ENCODE data around the gene TBCK. TPM values are rescaled to one million over a fixed set of nuclear protein-coding genes. Genes with fewer than 3 reads are reported as not detected.

The TBCK gene
- total RNA-seq, 2 experiments from 2014 or later: 19.4 to 21.6 TPM

GRCh38 chr4:106317815-106318214 is 1.8 kb upstream of the TBCK start:
- peaks cover 21% of the 10 kb centered on the region for H3K36me3 Mint-ChIP-seq (ENCODE audit: low read depth)
- no peak overlapping the region for H3K27ac Mint-ChIP-seq
- CTCF ChIA-PET: no interaction called here
- no peak overlapping the region for H3K4me3 Mint-ChIP-seq
- peaks cover 4% of the 10 kb centered on the region for H3K9me3 Mint-ChIP-seq
- H3K4me1 Mint-ChIP-seq (ENCODE audit: low read depth): peaks cover 47% of the 10 kb centered on the region
- H3K27me3 Mint-ChIP-seq (ENCODE audit: low read depth): no peaks in the 10 kb centered on the region
- intact Hi-C loops (cut with micrococcal nuclease): loop anchor here (2.0 to 10.0 kb wide), 3 partner anchors 1011 to 1667 kb away; partner anchors contain the start of genes HADH and TET2
- DNase-seq: no peak

GRCh38 chr4:106316773-106317409 is 882 bp upstream of the TBCK start:
- H3K4me3 Mint-ChIP-seq: no peak overlapping the region
- H3K36me3 Mint-ChIP-seq (ENCODE audit: low read depth): peaks cover 22% of the 10 kb centered on the region
- no peaks in the 10 kb centered on the region for H3K27me3 Mint-ChIP-seq (ENCODE audit: low read depth)
- H3K27ac Mint-ChIP-seq: no peak overlapping the region
- DNase-seq: no peak
- CTCF ChIA-PET: no interaction called here
- intact Hi-C loops (cut with micrococcal nuclease): loop anchor here (1.0 to 10.0 kb wide), 6 partner anchors 185 to 1668 kb away; partner anchors contain the start of genes GSTCD, HADH, INTS12 and PAPSS1
- peaks cover 4% of the 10 kb centered on the region for H3K9me3 Mint-ChIP-seq
- peaks cover 47% of the 10 kb centered on the region for H3K4me1 Mint-ChIP-seq (ENCODE audit: low read depth)

- Mint-ChIP-seq H3K4me3 (no peak overlapping the region), H3K27ac (no peak overlapping the region), H3K9me3 (peaks cover 4% of the 10 kb centered on the region), H3K36me3 (ENCODE audit: low read depth) (peaks cover 13% of the 10 kb centered on the region), H3K27me3 (ENCODE audit: low read depth) (no peaks in the 10 kb centered on the region), H3K4me1 (ENCODE audit: low read depth) (peaks cover 45% of the 10 kb centered on the region)
- peak; percentile 69 for DNase-seq
- intact Hi-C loops (cut with micrococcal nuclease): loop anchor here (1.0 to 10.0 kb wide), 4 partner anchors 842 to 1669 kb away; partner anchors contain the start of genes HADH and TET2
- CTCF ChIA-PET: no interaction called here
These were observed 487 bp downstream of the TBCK start for GRCh38 chr4:106315476-106315967.

GRCh38 chr4:106314960-106315359 is 1.0 kb downstream of the TBCK start:
- no peak overlapping the region for H3K4me3 Mint-ChIP-seq
- intact Hi-C loops (cut with micrococcal nuclease): loop anchor here (1.0 to 10.0 kb wide), 4 partner anchors 842 to 1670 kb away; partner anchors contain the start of genes HADH and TET2
- CTCF ChIA-PET: no interaction called here
- no peaks in the 10 kb centered on the region for H3K27me3 Mint-ChIP-seq (ENCODE audit: low read depth)
- DNase-seq: no peak
- no peaks in the 10 kb centered on the region for H3K9me3 Mint-ChIP-seq
- H3K27ac Mint-ChIP-seq: no peak overlapping the region
- peaks cover 45% of the 10 kb centered on the region for H3K4me1 Mint-ChIP-seq (ENCODE audit: low read depth)
- H3K36me3 Mint-ChIP-seq (ENCODE audit: low read depth): peaks cover 7% of the 10 kb centered on the region

GRCh38 chr4:106312997-106313522 is 2.9 kb downstream of the TBCK start:
- DNase-seq: no peak
- Mint-ChIP-seq H3K4me3 (no peak overlapping the region), H3K4me1 (ENCODE audit: low read depth) (peaks cover 34% of the 10 kb centered on the region), H3K36me3 (ENCODE audit: low read depth) (peaks cover 3% of the 10 kb centered on the region), H3K27ac (peak overlapping the region; percentile 77), H3K9me3 (no peaks in the 10 kb centered on the region), H3K27me3 (ENCODE audit: low read depth) (no peaks in the 10 kb centered on the region)
- CTCF ChIA-PET: no interaction called here
- intact Hi-C loops (cut with micrococcal nuclease): loop anchor here (10.0 kb wide), 1 partner anchor 1672 kb away; the partner anchor contains the start of gene HADH

GRCh38 chr4:106312377-106312776 is 3.6 kb downstream of the TBCK start:
- CTCF ChIA-PET: no interaction called here
- H3K4me3 Mint-ChIP-seq: no peak overlapping the region
- H3K9me3 Mint-ChIP-seq: no peaks in the 10 kb centered on the region
- H3K27me3 Mint-ChIP-seq (ENCODE audit: low read depth): no peaks in the 10 kb centered on the region
- no peak for DNase-seq
- peaks cover 3% of the 10 kb centered on the region for H3K36me3 Mint-ChIP-seq (ENCODE audit: low read depth)
- H3K27ac Mint-ChIP-seq: no peak overlapping the region
- peaks cover 33% of the 10 kb centered on the region for H3K4me1 Mint-ChIP-seq (ENCODE audit: low read depth)
- intact Hi-C loops (cut with micrococcal nuclease): loop anchor here (10.0 kb wide), 1 partner anchor 1672 kb away; the partner anchor contains the start of gene HADH

- Mint-ChIP-seq H3K9me3 (no peaks in the 10 kb centered on the region), H3K27ac (no peak overlapping the region), H3K4me1 (ENCODE audit: low read depth) (peaks cover 19% of the 10 kb centered on the region), H3K36me3 (ENCODE audit: low read depth) (peaks cover 9% of the 10 kb centered on the region), H3K4me3 (no peak overlapping the region), H3K27me3 (ENCODE audit: low read depth) (no peaks in the 10 kb centered on the region)
- CTCF ChIA-PET: no interaction called here
- intact Hi-C loops (cut with micrococcal nuclease): no loop called here
- DNase-seq: no peak
These were observed 9.4 kb downstream of the TBCK start for GRCh38 chr4:106306561-106306960.

- intact Hi-C loops (cut with micrococcal nuclease): no loop called here
- no peak for DNase-seq
- H3K4me1 Mint-ChIP-seq (ENCODE audit: low read depth): peaks cover 17% of the 10 kb centered on the region
- CTCF ChIA-PET: no interaction called here
- H3K27ac Mint-ChIP-seq: no peak overlapping the region
- no peak overlapping the region for H3K4me3 Mint-ChIP-seq
- H3K9me3 Mint-ChIP-seq: no peaks in the 10 kb centered on the region
- peaks cover 11% of the 10 kb centered on the region for H3K36me3 Mint-ChIP-seq (ENCODE audit: low read depth)
- H3K27me3 Mint-ChIP-seq (ENCODE audit: low read depth): no peaks in the 10 kb centered on the region
These were observed 10.5 kb downstream of the TBCK start for GRCh38 chr4:106305435-106306055.

GRCh38 chr4:106304632-106305031 is 11.4 kb downstream of the TBCK start:
- intact Hi-C loops (cut with micrococcal nuclease): no loop called here
- no peak for DNase-seq
- Mint-ChIP-seq H3K27me3 (ENCODE audit: low read depth) (no peaks in the 10 kb centered on the region), H3K4me3 (no peak overlapping the region), H3K4me1 (ENCODE audit: low read depth) (peaks cover 13% of the 10 kb centered on the region), H3K9me3 (no peaks in the 10 kb centered on the region), H3K27ac (no peak overlapping the region), H3K36me3 (ENCODE audit: low read depth) (peaks cover 16% of the 10 kb centered on the region)
- CTCF ChIA-PET: no interaction called here

GRCh38 chr4:106303548-106304281 is 12.3 kb downstream of the TBCK start:
- CTCF ChIA-PET: no interaction called here
- no peak overlapping the region for H3K27ac Mint-ChIP-seq
- H3K4me1 Mint-ChIP-seq (ENCODE audit: low read depth): peaks cover 13% of the 10 kb centered on the region
- intact Hi-C loops (cut with micrococcal nuclease): no loop called here
- H3K9me3 Mint-ChIP-seq: no peaks in the 10 kb centered on the region
- H3K27me3 Mint-ChIP-seq (ENCODE audit: low read depth): no peaks in the 10 kb centered on the region
- no peak overlapping the region for H3K4me3 Mint-ChIP-seq
- no peak for DNase-seq
- peaks cover 16% of the 10 kb centered on the region for H3K36me3 Mint-ChIP-seq (ENCODE audit: low read depth)

- H3K4me1 Mint-ChIP-seq (ENCODE audit: low read depth): peaks cover 13% of the 10 kb centered on the region
- CTCF ChIA-PET: no interaction called here
- H3K36me3 Mint-ChIP-seq (ENCODE audit: low read depth): peaks cover 23% of the 10 kb centered on the region
- no peaks in the 10 kb centered on the region for H3K27me3 Mint-ChIP-seq (ENCODE audit: low read depth)
- DNase-seq: no peak
- no peak overlapping the region for H3K4me3 Mint-ChIP-seq
- H3K27ac Mint-ChIP-seq: no peak overlapping the region
- intact Hi-C loops (cut with micrococcal nuclease): no loop called here
- no peaks in the 10 kb centered on the region for H3K9me3 Mint-ChIP-seq
These were observed 14.0 kb downstream of the TBCK start for GRCh38 chr4:106302062-106302438.

GRCh38 chr4:106301393-106302061 is 14.5 kb downstream of the TBCK start:
- Mint-ChIP-seq H3K4me3 (no peak overlapping the region), H3K4me1 (ENCODE audit: low read depth) (peaks cover 13% of the 10 kb centered on the region), H3K27ac (no peak overlapping the region), H3K36me3 (ENCODE audit: low read depth) (peaks cover 23% of the 10 kb centered on the region), H3K9me3 (no peaks in the 10 kb centered on the region), H3K27me3 (ENCODE audit: low read depth) (no peaks in the 10 kb centered on the region)
- intact Hi-C loops (cut with micrococcal nuclease): no loop called here
- no peak for DNase-seq
- CTCF ChIA-PET: no interaction called here

Data from activated naive CD4-positive, alpha-beta T cell treated with anti-CD3 and anti-CD28 coated beads for 36 hours (primary cell).